PC-3 (cell line): ENCODE data around the gene EI24. TPM values are rescaled to one million over a fixed set of nuclear protein-coding genes. Genes with fewer than 3 reads are reported as not detected.

Source experiments
- ATAC-seq: fragments of 200-7000 bp; cut with Tn5 transposase; 2 replicates; pipeline ENCODE4 v1.9.1; 2020; ENCODE audit warnings: mild to moderate bottlenecking, moderate library complexity
- BruUV-seq: library from RNA; stranded (reverse); fragments of 400-500 nt; replicated peaks from 2 replicates; lab custom pipeline; 2021; lab: Mats Ljungman, UMichigan
- CTCF ChIA-PET: fragments of 300-600 bp; sonication (Branson Sonifier 250); formaldehyde crosslinking; loops from one replicate; lab custom pipeline; 2022; ENCODE audit warnings: antibody characterized with exemption; lab: Charles Lee
- POLR2A ChIA-PET: fragments of 300-600 bp; sonication (Branson Sonifier 250); formaldehyde crosslinking; loops from one replicate; lab custom pipeline; 2022; ENCODE audit warnings: antibody characterized with exemption; ENCODE audit not compliant: unreplicated experiment; lab: Charles Lee
- DNase-seq: peaks from one replicate; pipeline ENCODE4 v3.0.0-alpha.2; 2015
- H2AFZ ChIP-seq: fragments of 300-600 bp; sonication (generic); 2 replicates; pipeline ENCODE4 v1.6.0; 2016; ENCODE audit warnings: antibody characterized with exemption, low read length
- H3F3A ChIP-seq: fragments of 300-600 bp; sonication (generic); one replicate; pipeline ENCODE4 v1.6.0; 2017; ENCODE audit warnings: antibody characterized with exemption, low read length, control low read depth, mild to moderate bottlenecking; ENCODE audit not compliant: unreplicated experiment
- H3K27ac ChIP-seq: fragments of 300-600 bp; sonication (generic); 2 replicates; pipeline ENCODE4 v1.5.1; 2016; ENCODE audit warnings: mild to moderate bottlenecking, low read length
- H3K27me3 ChIP-seq: fragments of 300-600 bp; sonication (generic); 2 replicates; pipeline ENCODE4 v1.6.1; 2016; ENCODE audit warnings: low read length, mixed read lengths
- H3K36me3 ChIP-seq: fragments of 300-600 bp; sonication (generic); 2 replicates; pipeline ENCODE4 v1.6.1; 2016; ENCODE audit warnings: low read depth, mixed run types, low read length, mixed read lengths
- H3K4me1 ChIP-seq: fragments of 300-600 bp; sonication (generic); 2 replicates; pipeline ENCODE4 v1.5.1; 2016; ENCODE audit warnings: low read length; ENCODE audit not compliant: insufficient read depth
- H3K4me2 ChIP-seq: fragments of 300-600 bp; sonication (generic); 2 replicates; pipeline ENCODE4 v1.6.0; 2016; ENCODE audit warnings: low read length
- H3K4me3 ChIP-seq: fragments of 300-600 bp; sonication (generic); 2 replicates; pipeline ENCODE4 v1.5.1; 2016; ENCODE audit warnings: mild to moderate bottlenecking, low read length, mixed read lengths
- H3K79me2 ChIP-seq: fragments of 300-600 bp; sonication (generic); 2 replicates; pipeline ENCODE4 v1.6.1; 2017; ENCODE audit warnings: low read length, mixed read lengths
- H3K9ac ChIP-seq: fragments of 300-600 bp; sonication (generic); 2 replicates; pipeline ENCODE4 v1.6.0; 2016; ENCODE audit warnings: mild to moderate bottlenecking, low read length
- H3K9me2 ChIP-seq: fragments of 300-600 bp; sonication (generic); replicated peaks from 2 replicates; pipeline ENCODE4 v1.6.1; 2016; ENCODE audit warnings: mixed run types, low read length, mixed read lengths
- H3K9me3 ChIP-seq: fragments of 300-600 bp; sonication (generic); 2 replicates; pipeline ENCODE4 v1.6.1; 2016; ENCODE audit warnings: low read length, mixed read lengths
- H4K20me1 ChIP-seq: fragments of 300-600 bp; sonication (generic); 2 replicates; pipeline ENCODE4 v1.6.1; 2016; ENCODE audit warnings: low read length, mixed read lengths
- CTCF ChIP-seq: fragments of 300-600 bp; sonication (generic); conservative IDR thresholded peaks from 2 replicates; pipeline ENCODE4 v1.5.1; 2017; ENCODE audit warnings: antibody characterized with exemption, low read depth, mild to moderate bottlenecking, low read length
- EZH2 ChIP-seq: fragments of 300-600 bp; sonication (generic); IDR thresholded peaks from one replicate; pipeline ENCODE4 v1.6.1; 2017; ENCODE audit warnings: antibody characterized with exemption, mild to moderate bottlenecking, low read length; ENCODE audit not compliant: unreplicated experiment
- EZH2phosphoT487 ChIP-seq: fragments of 300-600 bp; sonication (generic); IDR thresholded peaks from 2 replicates; pipeline ENCODE4 v1.6.1; 2018; ENCODE audit warnings: mild to moderate bottlenecking, antibody characterized with exemption, low read length, borderline replicate concordance
- intact Hi-C: fragments of 100-400 bp; cut with micrococcal nuclease; formaldehyde crosslinking; loops from 2 replicates; pipeline ENCODE4 v1.9.0; 2023
- total RNA-seq: library from RNA; depleted of rRNA; stranded (reverse); fragments of >200 nt; gene quantifications from 2 replicates; pipeline ENCODE4 v1.2.3, GENCODE V29; 2014

Gene EI24
- total RNA-seq, 1 experiment from 2014 or later = 154 TPM

DNA sequence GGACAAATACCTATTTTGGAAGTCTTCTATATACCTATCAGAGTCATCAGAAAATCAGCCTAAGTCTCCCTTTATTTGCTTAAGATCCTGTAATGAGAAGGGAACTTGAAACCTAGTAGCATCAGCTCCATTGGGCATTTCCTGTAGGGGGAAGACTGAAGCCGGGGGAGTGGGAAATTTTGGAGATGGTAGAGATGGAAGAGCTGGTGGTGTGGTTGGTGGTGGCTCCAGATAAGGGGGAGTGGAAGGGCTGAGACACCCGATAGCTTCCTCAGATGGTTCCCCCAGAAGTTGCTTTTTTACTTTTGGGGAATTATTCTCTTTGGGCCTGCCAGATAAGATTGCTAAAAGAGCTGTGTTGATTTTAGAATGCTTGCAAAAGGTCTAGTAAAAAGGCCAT lies 16.4 kb upstream of the EI24 start:
- Histone ChIP-seq H3F3A (no peaks in the 10 kb centered on the region), H3K4me1 (no peaks in the 10 kb centered on the region), H3K9ac (no peak overlapping the region), H3K4me2 (no peak overlapping the region), H4K20me1 (no peaks in the 10 kb centered on the region), H3K4me3 (no peak overlapping the region), H2AFZ (no peak overlapping the region), H3K36me3 (peaks cover 5% of the 10 kb centered on the region; the same call in 1 of the 2 replicates), H3K27me3 (no peaks in the 10 kb centered on the region), H3K9me3 (peaks cover 24% of the 10 kb centered on the region), H3K27ac (no peak overlapping the region), H3K9me2 (no peaks in the 10 kb centered on the region), H3K79me2 (no peaks in the 10 kb centered on the region)
- ChIA-PET POLR2A (no interaction called here), CTCF (no interaction called here)
- no peak for DNase-seq
- BruUV-seq = no TSS peak
- intact Hi-C loops = no loop called here
- no peak for ATAC-seq
- TF ChIP-seq EZH2 = no peak
- TF ChIP-seq CTCF = no peak

GRCh38 chr11:125553357-125553756 lies 15.9 kb upstream of the EI24 start:
- ChIA-PET POLR2A (no interaction called here), CTCF (no interaction called here)
- no TSS peak for BruUV-seq
- Histone ChIP-seq H3K4me2 (no peak overlapping the region), H3K9ac (no peak overlapping the region), H3K4me3 (no peak overlapping the region; the same call in 1 of the 2 replicates), H3F3A (no peaks in the 10 kb centered on the region), H4K20me1 (no peaks in the 10 kb centered on the region), H3K27ac (no peak overlapping the region), H3K9me3 (peaks cover 24% of the 10 kb centered on the region), H3K79me2 (no peaks in the 10 kb centered on the region), H3K36me3 (peaks cover 5% of the 10 kb centered on the region; the same call in 1 of the 2 replicates), H3K9me2 (no peaks in the 10 kb centered on the region), H3K27me3 (no peaks in the 10 kb centered on the region), H2AFZ (no peak overlapping the region), H3K4me1 (no peaks in the 10 kb centered on the region)
- intact Hi-C loops = no loop called here
- no peak for ATAC-seq
- DNase-seq = no peak
- TF ChIP-seq CTCF = no peak
- no peak for TF ChIP-seq EZH2phosphoT487

- no peak overlapping the region for H3K9ac ChIP-seq
- TF ChIP-seq EZH2 (no peak), EZH2phosphoT487 (no peak), CTCF (no peak)
- BruUV-seq = no TSS peak
- no peaks in the 10 kb centered on the region for H3K79me2 ChIP-seq
- no peaks in the 10 kb centered on the region for H3K27me3 ChIP-seq
- intact Hi-C loops = no loop called here
- no peaks in the 10 kb centered on the region for H3F3A ChIP-seq
- no peak for DNase-seq
- no peaks in the 10 kb centered on the region for H3K9me2 ChIP-seq
- no peak overlapping the region for H3K27ac ChIP-seq
- no peaks in the 10 kb centered on the region for H4K20me1 ChIP-seq
- ChIA-PET CTCF (no interaction called here), POLR2A (no interaction called here)
- peaks cover 24% of the 10 kb centered on the region for H3K9me3 ChIP-seq
- ATAC-seq = no peak
- no peak overlapping the region for H3K4me2 ChIP-seq
- no peak overlapping the region for H3K4me3 ChIP-seq
- peaks cover 5% of the 10 kb centered on the region; the same call in 1 of the 2 replicates for H3K36me3 ChIP-seq
- no peak overlapping the region for H2AFZ ChIP-seq
- no peaks in the 10 kb centered on the region for H3K4me1 ChIP-seq
These were observed 15.2 kb upstream of the EI24 start for GRCh38 chr11:125554038-125554437.
